Activated CD4-positive, alpha-beta T cell treated with anti-CD3 and anti-CD28 coated beads for 36 hours (primary cell): ENCODE data around the gene PYGO2. TPM values are rescaled to one million over a fixed set of nuclear protein-coding genes. Genes with fewer than 3 reads are reported as not detected.

ENCODE experiments used
- ATAC-seq: fragments of 200-7000 bp; cut with Tn5 transposase; one replicate; pipeline ENCODE4 v1.10.0; 2021; ENCODE audit warnings: mild to moderate bottlenecking, moderate library complexity
- CTCF ChIA-PET: fragments of 350-600 bp; sonication (Branson Sonifier 250); formaldehyde crosslinking; loops from one replicate; lab custom pipeline; 2021; ENCODE audit warnings: antibody characterized with exemption; lab: Charles Lee
- POLR2A ChIA-PET: fragments of 350-600 bp; sonication (Branson Sonifier 250); formaldehyde crosslinking; loops from one replicate; lab custom pipeline; 2021; ENCODE audit warnings: antibody characterized with exemption, inconsistent platforms; lab: Charles Lee
- DNase-seq: peaks from one replicate; pipeline ENCODE4 v3.0.0-alpha.2; 2020
- H3K27ac Mint-ChIP-seq: one replicate; pipeline ENCODE4 v1.8.0; 2021; ENCODE audit warnings: mixed read lengths
- H3K27me3 Mint-ChIP-seq: one replicate; pipeline ENCODE4 v1.8.0; 2021; ENCODE audit warnings: mixed read lengths
- H3K36me3 Mint-ChIP-seq: one replicate; pipeline ENCODE4 v1.8.0; 2021; ENCODE audit warnings: low read depth, mixed read lengths
- H3K4me1 Mint-ChIP-seq: one replicate; pipeline ENCODE4 v1.8.0; 2021; ENCODE audit warnings: mixed read lengths
- H3K4me3 Mint-ChIP-seq: one replicate; pipeline ENCODE4 v1.8.0; 2021; ENCODE audit warnings: mild to moderate bottlenecking, moderate library complexity, mixed read lengths
- H3K9me3 Mint-ChIP-seq: one replicate; pipeline ENCODE4 v1.8.0; 2021; ENCODE audit warnings: low read depth, mixed read lengths
- intact Hi-C, 2 experiments: fragments of 100-400 bp; cut with DNase I in 1 of 2; cut with micrococcal nuclease in 1 of 2; formaldehyde crosslinking; loops; one replicate each; pipeline versions ENCODE4 v1.14.2 to v1.15.1; 2022 to 2024; cut with DNase I, micrococcal nuclease
- total RNA-seq, 2 experiments: library from RNA; stranded (reverse); gene quantifications; one replicate each; pipeline ENCODE4 v1.2.3, GENCODE V29; 2021

PYGO2 gene
- total RNA-seq, 2 experiments from 2014 or later = 24.5 to 25.6 TPM

DNA sequence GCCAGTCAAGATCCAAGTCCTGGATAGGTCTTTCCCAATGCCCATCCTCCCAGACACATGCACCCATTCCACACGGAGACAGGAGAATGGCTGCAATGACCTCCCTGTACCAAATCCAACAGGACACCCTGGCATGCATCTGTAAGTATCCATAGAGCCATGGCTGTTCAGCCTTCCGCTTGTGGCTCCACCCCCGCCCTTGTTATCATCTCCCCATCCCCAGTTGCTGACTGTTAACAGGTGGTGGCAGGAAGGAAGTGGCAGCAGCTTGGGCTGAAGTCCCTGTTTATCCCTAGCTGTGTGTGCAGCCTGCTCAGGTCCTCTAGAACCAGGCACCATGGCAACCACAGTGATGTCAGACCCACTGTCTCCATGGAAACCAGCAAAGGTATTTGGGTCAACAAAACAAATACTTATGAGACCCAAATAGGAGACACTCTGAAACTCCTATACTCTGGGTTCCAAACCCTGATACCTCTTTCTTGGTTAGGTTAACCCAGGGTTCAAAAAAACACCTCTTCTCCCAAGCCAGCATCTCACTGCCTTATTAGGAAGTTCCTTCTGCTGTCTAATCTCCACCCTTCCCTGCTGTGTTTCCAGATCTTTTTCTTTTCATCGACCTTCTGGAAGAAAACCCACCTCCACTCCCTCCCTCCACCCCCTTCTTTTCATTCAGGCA lies 6.4 kb downstream of the PYGO2 start:
- ChIA-PET CTCF (interaction anchor here (0.5 to 3.0 kb wide), 33 partner anchors 9 to 546 kb away, joined by 3 to 21 read pairs (median 4); partner anchors contain the start of genes ADAM15, FLAD1 and SHC1), POLR2A (interaction anchor here (0.7 to 1.4 kb wide), 4 partner anchors 11 to 38 kb away, joined by 3 to 11 read pairs (median 4); partner anchors contain the start of gene PMVK)
- Mint-ChIP-seq H3K9me3 (no peaks in the 10 kb centered on the region), H3K36me3 (peaks cover 9% of the 10 kb centered on the region), H3K4me1 (peaks cover 81% of the 10 kb centered on the region), H3K27me3 (no peaks in the 10 kb centered on the region), H3K27ac (peak overlapping the region; percentile 95), H3K4me3 (peak overlapping the region; percentile 85)
- peak; percentile 91 for DNase-seq
- intact Hi-C loops = loop anchor here (1.0 to 5.0 kb wide), 6 partner anchors 18 to 398 kb away; partner anchors contain the start of genes CKS1B (in 1 of the 2), FLAD1 (in 1 of the 2), PMVK (in 1 of the 2) and SLC50A1 (in 1 of the 2)
- peak; percentile 87 for ATAC-seq

DNA sequence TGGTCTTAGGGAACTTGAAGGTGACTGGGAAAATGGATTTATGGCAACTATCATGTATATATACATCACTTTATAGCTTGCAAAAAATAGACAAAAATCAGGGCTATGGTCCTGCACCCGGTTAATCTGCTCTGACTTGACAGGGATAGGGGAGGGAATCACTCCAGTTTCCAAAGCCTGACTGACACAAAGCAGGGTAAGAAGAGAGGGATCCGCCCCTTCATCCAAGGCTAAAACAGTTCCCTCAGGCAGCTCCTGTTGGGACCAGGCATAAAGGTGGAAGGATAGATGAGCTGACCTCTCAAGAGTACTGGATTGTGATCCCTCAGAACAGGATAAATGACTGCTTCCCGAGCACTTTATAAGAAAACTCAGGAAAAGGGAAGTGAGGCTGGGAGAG lies 7.0 kb downstream of the PYGO2 start:
- peaks cover 7% of the 10 kb centered on the region for H3K36me3 Mint-ChIP-seq
- H3K27me3 Mint-ChIP-seq = no peaks in the 10 kb centered on the region
- intact Hi-C loops = loop anchor here in 1 of 2 experiments (2.0 kb wide), 1 partner anchor 18 kb away; the partner anchor contains the start of gene PMVK
- H3K4me1 Mint-ChIP-seq = peaks cover 78% of the 10 kb centered on the region
- CTCF ChIA-PET = interaction anchor here (0.7 to 3.0 kb wide), 15 partner anchors 8 to 285 kb away, joined by 3 to 12 read pairs (median 5); partner anchors contain the start of genes ADAM15, FLAD1 and SHC1
- ATAC-seq = no peak
- H3K9me3 Mint-ChIP-seq = no peaks in the 10 kb centered on the region
- H3K27ac Mint-ChIP-seq = peak overlapping the region; percentile 95
- no peak for DNase-seq
- peak overlapping the region; percentile 85 for H3K4me3 Mint-ChIP-seq
- POLR2A ChIA-PET = no interaction called here

DNA sequence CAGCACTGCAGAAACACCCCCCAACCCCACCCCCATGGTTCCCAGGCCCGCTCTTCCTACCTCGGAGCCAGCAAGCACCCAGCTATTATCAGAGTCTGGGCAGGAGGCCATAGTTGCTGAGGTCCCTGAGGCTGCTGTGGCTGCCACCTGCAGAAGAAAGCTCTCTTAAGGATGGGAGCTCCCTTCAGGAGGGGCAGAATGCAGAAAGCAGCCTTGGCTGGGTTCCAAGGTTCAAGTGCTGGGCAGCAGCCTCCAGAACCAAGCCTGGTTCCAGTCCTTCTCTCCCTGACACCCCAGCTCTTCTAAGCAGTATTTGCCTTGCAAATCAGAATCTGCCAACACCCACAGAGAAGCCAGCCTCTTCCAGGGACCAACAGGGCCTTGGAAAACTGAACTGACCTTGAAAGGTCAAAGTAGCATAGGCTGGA lies 8.0 kb downstream of the PYGO2 start:
- H3K36me3 Mint-ChIP-seq = peaks cover 9% of the 10 kb centered on the region
- H3K27ac Mint-ChIP-seq = peak overlapping the region; percentile 95
- peaks cover 80% of the 10 kb centered on the region for H3K4me1 Mint-ChIP-seq
- ATAC-seq = no peak
- ChIA-PET CTCF (interaction anchor here (0.7 to 3.3 kb wide), 7 partner anchors 7 to 284 kb away, joined by 3 to 15 read pairs (median 5); partner anchors contain the start of genes ADAM15 and CKS1B), POLR2A (interaction anchor here (0.6 to 3.0 kb wide), 2 partner anchors 18 to 1205 kb away, joined by 6 to 10 read pairs; partner anchors contain the start of gene PMVK)
- no peak overlapping the region for H3K4me3 Mint-ChIP-seq
- H3K9me3 Mint-ChIP-seq = no peaks in the 10 kb centered on the region
- no peak for DNase-seq
- intact Hi-C loops = loop anchor here in 1 of 2 experiments (2.0 kb wide), 1 partner anchor 17 kb away; the partner anchor contains the start of gene PMVK
- no peaks in the 10 kb centered on the region for H3K27me3 Mint-ChIP-seq

DNA sequence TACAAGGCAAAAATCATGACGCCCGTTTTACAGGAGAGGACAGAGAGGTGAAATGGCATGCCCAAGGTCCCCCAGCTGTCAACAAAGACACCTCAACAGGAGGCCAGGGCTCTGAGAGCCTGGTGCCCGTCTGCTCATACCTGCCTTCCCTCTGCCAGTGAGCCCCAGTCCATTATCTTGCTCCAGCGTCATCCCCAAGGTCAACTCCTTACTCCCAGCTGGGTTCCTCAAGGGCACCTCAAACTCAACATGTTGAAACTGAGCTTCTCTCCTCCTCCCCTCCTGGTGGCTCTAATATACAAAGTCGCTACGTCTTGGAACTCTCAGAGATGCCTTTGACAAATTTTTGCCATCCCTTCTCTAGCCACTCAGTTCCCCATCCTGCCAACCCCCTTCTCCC lies 8.9 kb downstream of the PYGO2 start:
- H3K4me1 Mint-ChIP-seq = peaks cover 78% of the 10 kb centered on the region
- CTCF ChIA-PET = interaction anchor here (0.7 to 3.3 kb wide), 9 partner anchors 21 to 393 kb away, joined by 3 to 15 read pairs (median 5); partner anchors contain the start of genes ADAM15 and CKS1B
- DNase-seq (no peak), ATAC-seq (no peak)
- no peaks in the 10 kb centered on the region for H3K27me3 Mint-ChIP-seq
- intact Hi-C loops = no loop called here
- H3K27ac Mint-ChIP-seq = peak overlapping the region; percentile 95
- H3K9me3 Mint-ChIP-seq = no peaks in the 10 kb centered on the region
- peak overlapping the region; percentile 73 for H3K4me3 Mint-ChIP-seq
- H3K36me3 Mint-ChIP-seq = peaks cover 12% of the 10 kb centered on the region
- POLR2A ChIA-PET = interaction anchor here (0.5 to 3.0 kb wide), 2 partner anchors 17 to 44 kb away, joined by 3 to 10 read pairs; partner anchors contain the start of gene PMVK

DNA sequence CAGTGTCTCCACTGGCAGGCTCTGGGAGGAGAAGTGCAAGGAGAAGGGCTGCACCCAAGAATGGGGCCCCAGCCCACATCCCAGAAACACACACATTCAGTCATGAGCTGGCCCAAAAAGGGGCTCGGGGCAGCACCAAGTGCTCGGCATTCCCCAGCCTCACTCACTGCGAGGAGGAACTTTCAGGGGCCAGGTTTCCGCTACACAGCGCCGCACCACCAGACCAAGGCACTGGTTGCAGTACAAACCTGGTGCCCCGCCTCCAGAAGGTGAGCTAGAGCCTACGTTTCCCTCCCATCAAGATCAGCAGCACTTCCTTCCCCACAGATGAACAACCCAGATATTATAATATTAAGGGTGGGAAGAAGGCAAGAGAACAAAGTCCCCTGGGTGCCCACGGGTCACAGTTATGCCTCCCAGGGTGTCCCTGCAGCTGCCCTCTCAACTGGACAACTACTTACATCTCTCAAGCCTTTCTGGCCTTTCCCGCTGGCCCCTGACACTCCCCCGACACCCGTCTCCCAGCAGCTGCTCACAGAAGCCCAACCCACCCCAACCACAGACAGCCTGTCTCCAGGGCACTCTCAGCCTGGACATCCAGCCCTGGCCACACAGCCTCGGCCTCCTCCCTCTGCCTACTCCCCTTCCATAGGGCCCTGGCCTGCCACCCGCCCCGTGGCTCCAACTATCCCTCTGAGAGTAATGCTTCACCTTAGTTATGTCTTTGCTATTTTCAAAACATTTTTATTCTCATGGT lies 9.5 kb downstream of the PYGO2 start:
- peak; percentile 61 for ATAC-seq
- no peaks in the 10 kb centered on the region for H3K27me3 Mint-ChIP-seq

DNA sequence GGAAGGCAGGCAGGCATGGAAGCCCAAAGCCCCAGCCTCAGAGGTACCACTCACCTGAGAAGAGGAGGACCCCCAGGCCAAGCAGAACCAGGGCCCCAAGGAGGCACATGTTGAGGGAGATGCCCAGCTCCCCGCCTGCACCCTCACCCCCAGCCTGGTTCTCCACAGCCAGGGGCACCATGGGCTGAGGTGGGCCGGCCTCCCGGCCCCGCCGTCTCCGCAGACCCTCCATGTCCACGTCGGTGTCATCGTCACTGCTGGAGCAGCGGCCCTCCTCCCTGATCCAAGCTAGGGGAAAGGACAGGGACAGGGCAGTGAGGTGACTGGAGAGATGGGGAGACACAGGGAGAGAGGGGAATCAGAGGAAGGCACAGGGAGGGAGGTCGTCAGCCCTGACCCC lies 13.5 kb downstream of the PYGO2 start:
- DNase-seq (no peak), ATAC-seq (no peak)
- no peaks in the 10 kb centered on the region for H3K9me3 Mint-ChIP-seq
- H3K27me3 Mint-ChIP-seq = no peaks in the 10 kb centered on the region
- peak overlapping the region; percentile 34 for H3K27ac Mint-ChIP-seq
- H3K36me3 Mint-ChIP-seq = peaks cover 12% of the 10 kb centered on the region
- H3K4me1 Mint-ChIP-seq = peaks cover 45% of the 10 kb centered on the region
- POLR2A ChIA-PET = interaction anchor here (0.8 kb wide), 1 partner anchor 12 kb away, joined by 3 read pairs; the partner anchor contains the start of gene PMVK
- intact Hi-C loops = no loop called here
- no peak overlapping the region for H3K4me3 Mint-ChIP-seq
- CTCF ChIA-PET = interaction anchor here (0.7 kb wide), 1 partner anchor 388 kb away, joined by 3 read pairs; no protein-coding TSS in a partner anchor

More for the DNA sequence above, 9.5 kb downstream of the PYGO2 start:
- Mint-ChIP-seq H3K27ac (peak overlapping the region; percentile 95), H3K4me1 (peaks cover 73% of the 10 kb centered on the region), H3K9me3 (no peaks in the 10 kb centered on the region), H3K36me3 (peaks cover 12% of the 10 kb centered on the region), H3K4me3 (peak overlapping the region; percentile 73)
- peak; percentile 83 for DNase-seq
- ChIA-PET CTCF (interaction anchor here (0.7 to 3.3 kb wide), 11 partner anchors 22 to 393 kb away, joined by 3 to 15 read pairs (median 4); partner anchors contain the start of genes ADAM15 and CKS1B), POLR2A (interaction anchor here (0.5 to 3.0 kb wide), 3 partner anchors 9 to 44 kb away, joined by 3 to 10 read pairs (median 3); partner anchors contain the start of gene PMVK)
- intact Hi-C loops = no loop called here

DNA sequence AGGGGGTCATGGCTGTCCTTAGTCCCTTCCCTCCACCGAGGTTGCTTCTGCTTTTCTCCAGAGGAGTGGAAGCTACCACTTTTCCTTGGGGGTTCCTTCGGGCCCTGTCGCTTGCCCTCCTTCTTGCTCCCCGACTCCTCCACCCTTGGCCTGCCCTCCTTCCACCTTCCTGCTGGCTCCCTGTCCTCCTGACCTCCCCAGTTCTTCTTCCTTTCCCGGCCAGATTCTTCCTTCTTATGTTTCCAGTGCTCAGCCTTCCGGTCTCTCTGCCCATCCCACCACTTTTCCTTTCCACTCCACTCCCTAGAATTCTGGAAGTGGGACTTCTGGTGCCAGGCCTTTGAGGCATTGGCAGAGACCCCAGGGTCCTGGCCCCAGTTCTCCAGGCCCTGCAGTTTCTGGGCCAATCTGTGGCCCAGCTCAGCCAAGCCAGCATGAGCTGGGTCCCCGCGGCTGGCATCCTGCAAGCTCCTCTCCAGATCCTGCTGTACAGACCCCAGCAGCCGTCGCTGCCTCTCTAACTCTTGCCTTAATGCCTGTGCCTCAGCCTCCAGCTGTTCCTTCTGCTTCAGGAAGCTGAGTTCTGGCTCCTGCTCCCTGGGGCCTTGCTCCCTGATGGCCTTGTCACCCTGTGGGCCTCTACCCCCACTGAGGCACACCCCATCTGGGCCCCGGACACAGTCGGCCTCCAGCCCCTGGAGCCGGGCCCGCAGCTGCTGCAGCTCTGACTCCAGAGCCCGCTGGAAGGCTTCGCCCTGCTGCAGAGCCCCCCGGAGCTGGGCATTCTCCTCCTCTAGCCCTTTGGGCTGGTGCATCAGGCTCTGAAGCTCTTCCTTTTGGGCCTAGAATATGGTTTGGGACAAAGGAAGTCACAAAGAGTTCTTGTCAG lies 15.4 kb downstream of the PYGO2 start:
- Mint-ChIP-seq H3K27ac (peak overlapping the region; percentile 31), H3K4me3 (no peak overlapping the region), H3K27me3 (no peaks in the 10 kb centered on the region), H3K36me3 (peaks cover 12% of the 10 kb centered on the region), H3K9me3 (no peaks in the 10 kb centered on the region), H3K4me1 (peaks cover 45% of the 10 kb centered on the region)
- DNase-seq (no peak), ATAC-seq (no peak)
- intact Hi-C loops = no loop called here
- CTCF ChIA-PET = interaction anchor here (0.6 to 2.1 kb wide), 6 partner anchors 9 to 386 kb away, joined by 3 to 12 read pairs (median 5); partner anchors contain the start of genes PBXIP1 and PMVK
- POLR2A ChIA-PET = no interaction called here

DNA sequence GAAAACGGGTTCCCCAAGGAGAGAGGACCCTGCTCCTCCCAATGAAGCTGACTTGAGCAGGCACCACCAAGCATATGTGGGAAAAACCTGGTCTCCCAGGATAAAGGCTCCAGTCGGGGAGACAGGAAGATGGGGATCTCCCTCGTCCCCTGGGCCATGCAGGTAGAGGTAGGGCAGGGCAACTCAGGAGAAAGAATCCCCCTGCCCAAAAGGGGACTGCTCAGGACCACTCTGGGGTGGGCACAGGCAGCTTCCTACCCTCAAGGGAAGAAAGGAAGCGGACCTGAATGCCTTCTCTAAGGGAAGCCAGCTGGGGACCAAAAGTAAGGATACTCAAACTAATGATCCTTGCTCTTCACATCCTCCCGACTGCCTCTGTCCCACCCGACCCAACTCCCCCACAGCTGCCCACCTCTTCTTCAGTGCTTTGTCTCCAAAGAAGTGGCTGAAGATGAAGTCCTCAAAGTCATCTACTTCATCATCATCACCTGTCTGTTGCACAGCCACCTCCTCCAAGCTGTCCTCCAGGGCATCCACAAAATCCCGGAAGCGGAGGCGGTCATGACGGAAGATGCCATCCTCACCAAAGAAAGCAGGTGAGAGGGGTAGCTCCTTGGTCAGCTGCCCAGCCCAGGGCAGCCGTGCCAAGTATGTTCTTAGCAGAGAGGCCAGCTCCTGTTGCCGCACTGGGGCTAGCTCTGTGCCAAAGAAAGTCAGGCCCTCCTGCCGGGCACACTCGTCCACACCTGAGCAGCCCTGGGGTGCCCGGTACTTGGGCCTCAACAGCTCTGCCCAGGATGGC lies 16.2 kb downstream of the PYGO2 start:
- peaks cover 5% of the 10 kb centered on the region for H3K36me3 Mint-ChIP-seq
- no peak for DNase-seq
- no peaks in the 10 kb centered on the region for H3K9me3 Mint-ChIP-seq
- H3K4me3 Mint-ChIP-seq = no peak overlapping the region
- ATAC-seq = no peak
- intact Hi-C loops = no loop called here
- peak overlapping the region; percentile 25 for H3K27ac Mint-ChIP-seq
- CTCF ChIA-PET = interaction anchor here (0.6 to 2.1 kb wide), 6 partner anchors 9 to 386 kb away, joined by 3 to 12 read pairs (median 7); partner anchors contain the start of genes PBXIP1 and PMVK
- no peaks in the 10 kb centered on the region for H3K27me3 Mint-ChIP-seq
- POLR2A ChIA-PET = interaction anchor here (0.7 kb wide), 1 partner anchor 9 kb away, joined by 3 read pairs; the partner anchor contains the start of gene PMVK
- H3K4me1 Mint-ChIP-seq = peaks cover 45% of the 10 kb centered on the region

DNA sequence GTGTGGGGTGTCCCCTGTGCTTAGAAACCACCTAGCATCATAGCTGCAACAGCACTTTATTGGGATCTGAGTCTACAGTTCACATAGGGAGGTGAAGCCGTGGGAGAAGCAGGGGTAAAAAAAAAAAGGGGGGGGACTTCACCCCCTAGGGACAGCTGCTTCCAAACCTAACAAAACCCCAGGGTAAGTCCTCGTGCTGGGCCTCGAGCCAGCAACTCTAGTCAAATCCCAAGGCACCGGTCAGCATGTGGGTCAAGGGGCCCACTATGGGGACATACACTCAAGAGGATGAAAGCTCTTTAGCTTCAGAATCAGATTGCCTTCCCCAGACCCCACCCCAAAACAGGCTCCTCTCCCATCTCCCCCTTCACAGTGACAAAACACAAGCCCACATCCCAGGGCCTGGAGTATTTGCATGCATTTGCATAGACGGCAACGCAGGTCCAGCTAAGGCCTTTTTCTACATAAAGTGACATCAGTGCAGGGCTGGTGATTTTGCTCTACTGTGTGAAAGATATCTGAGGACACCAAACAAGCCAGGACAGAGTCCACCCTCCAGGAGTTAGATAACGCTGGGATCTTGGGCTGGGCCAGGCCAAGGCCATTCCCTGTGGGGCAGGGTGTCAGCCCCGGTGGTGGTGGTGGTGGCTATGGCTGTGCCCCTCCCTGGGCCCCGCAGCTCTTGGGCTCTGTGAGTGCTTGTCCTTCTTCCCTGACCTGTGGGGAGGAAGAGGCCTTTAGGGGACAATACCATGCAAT lies 17.0 kb downstream of the PYGO2 start:
- ATAC-seq (no peak), DNase-seq (no peak)
- intact Hi-C loops = no loop called here
- ChIA-PET POLR2A (interaction anchor here (0.6 to 1.6 kb wide), 3 partner anchors 8 to 276 kb away, joined by 3 to 9 read pairs (median 3); partner anchors contain the start of gene PMVK), CTCF (interaction anchor here (0.5 to 1.9 kb wide), 14 partner anchors 8 to 379 kb away, joined by 3 to 7 read pairs (median 3); partner anchors contain the start of genes ADAM15 and PMVK)
- H3K4me3 Mint-ChIP-seq = no peak overlapping the region
- no peaks in the 10 kb centered on the region for H3K27me3 Mint-ChIP-seq
- no peaks in the 10 kb centered on the region for H3K9me3 Mint-ChIP-seq
- peaks cover 50% of the 10 kb centered on the region for H3K4me1 Mint-ChIP-seq
- H3K27ac Mint-ChIP-seq = peak overlapping the region; percentile 90
- peaks cover 5% of the 10 kb centered on the region for H3K36me3 Mint-ChIP-seq
